MCF 10A (cell line): Measurements from ENCODE around the gene HSPH1. TPM values are rescaled to one million over a fixed set of nuclear protein-coding genes. Genes with fewer than 3 reads are reported as not detected.

Source experiments
- BruUV-seq: library from RNA; stranded (reverse); fragments of 400-500 nt; replicated peaks from 2 replicates; lab custom pipeline; 2021; lab: Mats Ljungman, UMichigan
- CTCF ChIA-PET: fragments of 300-600 bp; sonication (Branson Sonifier 250); formaldehyde crosslinking; extraction: SDS; loops from one replicate; lab custom pipeline; 2021; ENCODE audit warnings: antibody characterized with exemption, inconsistent platforms; lab: Yijun Ruan, JAX
- POLR2A ChIA-PET: fragments of 300-600, 350-650 bp; sonication (Branson Sonifier 250); formaldehyde crosslinking; extraction: SDS; loops from one replicate; lab custom pipeline; 2020; ENCODE audit warnings: antibody characterized with exemption, inconsistent platforms; lab: Yijun Ruan, JAX
- DNase-seq: peaks from one replicate; pipeline ENCODE4 v3.0.0-alpha.2; 2018; ENCODE audit not compliant: unreplicated experiment
- H3K27ac Mint-ChIP-seq: one replicate; pipeline ENCODE4 v1.8.0; 2022; ENCODE audit warnings: mild to moderate bottlenecking, low read depth, mixed read lengths; ENCODE audit not compliant: unreplicated experiment
- H3K27me3 Mint-ChIP-seq: one replicate; pipeline ENCODE4 v1.8.0; 2022; ENCODE audit warnings: mixed read lengths; ENCODE audit not compliant: insufficient read depth, unreplicated experiment
- H3K36me3 Mint-ChIP-seq: one replicate; pipeline ENCODE4 v1.8.0; 2022; ENCODE audit warnings: mild to moderate bottlenecking, moderate library complexity, mixed read lengths; ENCODE audit not compliant: insufficient read depth, unreplicated experiment
- H3K4me1 Mint-ChIP-seq: one replicate; pipeline ENCODE4 v1.8.0; 2022; ENCODE audit warnings: mixed read lengths; ENCODE audit not compliant: insufficient read depth, unreplicated experiment
- H3K4me3 Mint-ChIP-seq: one replicate; pipeline ENCODE4 v1.8.0; 2022; ENCODE audit warnings: mild to moderate bottlenecking, moderate library complexity, mixed read lengths; ENCODE audit not compliant: unreplicated experiment
- H3K9me3 Mint-ChIP-seq: one replicate; pipeline ENCODE4 v1.8.0; 2022; ENCODE audit warnings: mixed read lengths; ENCODE audit not compliant: unreplicated experiment
- CTCF ChIP-seq: fragments of 200-600 bp; IDR thresholded peaks from one replicate; pipeline ENCODE4 v1.8.0; 2022; ENCODE audit warnings: antibody characterized with exemption, mild to moderate bottlenecking; ENCODE audit not compliant: unreplicated experiment
- intact Hi-C: fragments of 100-400 bp; cut with micrococcal nuclease; formaldehyde crosslinking; loops from 2 replicates; pipeline ENCODE4 v1.14.1; 2022
- total RNA-seq: library from RNA; stranded (reverse); gene quantifications from 2 replicates; pipeline ENCODE4 v1.2.3, GENCODE V29; 2022

HSPH1 gene
- total RNA-seq, 1 experiment from 2014 or later, result 67.8 TPM

DNA sequence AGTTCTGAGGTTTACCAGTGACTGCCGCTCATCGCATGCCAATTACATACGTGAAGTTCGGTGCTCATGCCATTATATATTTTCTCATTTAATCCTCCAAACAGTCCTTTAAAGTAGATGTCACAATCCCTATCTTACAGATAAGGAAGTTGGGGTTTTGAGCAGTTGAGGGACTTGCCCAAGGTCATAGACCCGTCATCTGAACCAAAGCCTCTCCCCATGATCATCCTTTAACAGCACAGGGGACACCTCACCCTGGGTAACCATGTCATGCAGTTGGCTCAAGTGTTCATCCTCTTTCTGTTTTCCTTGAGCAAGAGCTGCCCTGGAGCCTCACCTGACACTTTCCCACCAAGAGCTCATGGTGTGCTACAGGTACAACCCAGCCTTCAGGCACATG is 69.1 kb downstream of the HSPH1 start:
- intact Hi-C loops, result no loop called here
- TF ChIP-seq CTCF, result no peak
- Mint-ChIP-seq H3K27me3 (no peaks in the 10 kb centered on the region), H3K36me3 (no peaks in the 10 kb centered on the region), H3K4me1 (peaks cover 39% of the 10 kb centered on the region), H3K27ac (peak overlapping the region; percentile 75), H3K9me3 (no peaks in the 10 kb centered on the region), H3K4me3 (no peak overlapping the region)
- CTCF ChIA-PET, result interaction anchor here (0.7 kb wide), 1 partner anchor 48 kb away, joined by 5 read pairs; no protein-coding TSS in a partner anchor
- DNase-seq, result no peak
- no TSS peak for BruUV-seq
- POLR2A ChIA-PET, result interaction anchor here (0.6 to 3.4 kb wide), 15 partner anchors 9 to 475 kb away, joined by 3 to 46 read pairs (median 4); no protein-coding TSS in a partner anchor

GRCh38 chr13:31090961-31091624 is 70.6 kb downstream of the HSPH1 start:
- intact Hi-C loops, result no loop called here
- no peaks in the 10 kb centered on the region for H3K9me3 Mint-ChIP-seq
- POLR2A ChIA-PET, result interaction anchor here (0.7 kb wide), 1 partner anchor 23 kb away, joined by 4 read pairs; no protein-coding TSS in a partner anchor
- peaks cover 33% of the 10 kb centered on the region for H3K4me1 Mint-ChIP-seq
- DNase-seq, result no peak
- H3K36me3 Mint-ChIP-seq, result no peaks in the 10 kb centered on the region
- CTCF ChIA-PET, result no interaction called here
- no peak overlapping the region for H3K27ac Mint-ChIP-seq
- BruUV-seq, result no TSS peak
- TF ChIP-seq CTCF, result no peak
- no peaks in the 10 kb centered on the region for H3K27me3 Mint-ChIP-seq
- H3K4me3 Mint-ChIP-seq, result no peak overlapping the region

DNA sequence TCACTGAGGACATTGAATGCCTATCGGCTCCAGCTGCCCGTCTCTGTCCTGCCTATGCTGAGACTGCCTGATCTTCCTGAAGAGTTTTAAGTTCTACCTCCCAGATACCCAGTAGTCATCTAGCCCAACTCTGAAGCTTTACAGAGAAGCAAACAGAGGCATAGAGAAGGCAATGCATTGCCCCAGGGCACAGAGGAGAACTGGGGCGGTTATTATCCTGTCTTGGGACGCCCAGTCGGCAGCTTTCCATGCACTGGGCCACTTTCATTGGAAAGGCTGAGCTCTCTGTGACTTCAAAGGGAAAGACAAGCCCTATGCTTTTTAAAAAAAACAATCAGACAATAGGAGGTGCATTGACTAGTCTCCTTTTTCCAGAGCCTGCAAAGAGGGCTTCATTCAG is 71.6 kb downstream of the HSPH1 start:
- no peak overlapping the region for H3K4me3 Mint-ChIP-seq
- no peaks in the 10 kb centered on the region for H3K9me3 Mint-ChIP-seq
- CTCF ChIA-PET, result no interaction called here
- no peak for TF ChIP-seq CTCF
- peaks cover 30% of the 10 kb centered on the region for H3K4me1 Mint-ChIP-seq
- no peaks in the 10 kb centered on the region for H3K27me3 Mint-ChIP-seq
- intact Hi-C loops, result no loop called here
- H3K36me3 Mint-ChIP-seq, result no peaks in the 10 kb centered on the region
- BruUV-seq, result no TSS peak
- DNase-seq, result no peak
- POLR2A ChIA-PET, result no interaction called here
- no peak overlapping the region for H3K27ac Mint-ChIP-seq

- no peak for TF ChIP-seq CTCF
- H3K27ac Mint-ChIP-seq, result no peak overlapping the region
- ChIA-PET POLR2A (no interaction called here), CTCF (interaction anchor here (0.7 to 1.1 kb wide), 2 partner anchors 45 to 67 kb away, joined by 3 to 4 read pairs; no protein-coding TSS in a partner anchor)
- BruUV-seq, result no TSS peak
- no peaks in the 10 kb centered on the region for H3K36me3 Mint-ChIP-seq
- intact Hi-C loops, result no loop called here
- no peak for DNase-seq
- no peaks in the 10 kb centered on the region for H3K27me3 Mint-ChIP-seq
- peaks cover 25% of the 10 kb centered on the region for H3K4me1 Mint-ChIP-seq
- H3K9me3 Mint-ChIP-seq, result no peaks in the 10 kb centered on the region
- no peak overlapping the region for H3K4me3 Mint-ChIP-seq
These were observed 72.1 kb downstream of the HSPH1 start for GRCh38 chr13:31089649-31090048.
